ENCODE data around the gene PEX7.

GRCh38 chr6:136932599-136932998 is 110.2 kb downstream of the PEX7 start:
- TF ChIP-seq, protein P1, sequence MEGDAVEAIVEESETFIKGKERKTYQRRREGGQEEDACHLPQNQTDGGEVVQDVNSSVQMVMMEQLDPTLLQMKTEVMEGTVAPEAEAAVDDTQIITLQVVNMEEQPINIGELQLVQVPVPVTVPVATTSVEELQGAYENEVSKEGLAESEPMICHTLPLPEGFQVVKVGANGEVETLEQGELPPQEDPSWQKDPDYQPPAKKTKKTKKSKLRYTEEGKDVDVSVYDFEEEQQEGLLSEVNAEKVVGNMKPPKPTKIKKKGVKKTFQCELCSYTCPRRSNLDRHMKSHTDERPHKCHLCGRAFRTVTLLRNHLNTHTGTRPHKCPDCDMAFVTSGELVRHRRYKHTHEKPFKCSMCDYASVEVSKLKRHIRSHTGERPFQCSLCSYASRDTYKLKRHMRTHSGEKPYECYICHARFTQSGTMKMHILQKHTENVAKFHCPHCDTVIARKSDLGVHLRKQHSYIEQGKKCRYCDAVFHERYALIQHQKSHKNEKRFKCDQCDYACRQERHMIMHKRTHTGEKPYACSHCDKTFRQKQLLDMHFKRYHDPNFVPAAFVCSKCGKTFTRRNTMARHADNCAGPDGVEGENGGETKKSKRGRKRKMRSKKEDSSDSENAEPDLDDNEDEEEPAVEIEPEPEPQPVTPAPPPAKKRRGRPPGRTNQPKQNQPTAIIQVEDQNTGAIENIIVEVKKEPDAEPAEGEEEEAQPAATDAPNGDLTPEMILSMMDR (IDR thresholded peaks at IDR 0.05): no peak
- no peak for TF ChIP-seq POLR2AphosphoS5 (IDR thresholded peaks at IDR 0.05; ENCODE audit: insufficient read depth in 1 of 2, low read depth in 1 of 2)
- TF ChIP-seq POLR2A (IDR thresholded peaks at IDR 0.05): no peak

All from vagina (tissue), 2 donors.